SU-DHL-6 (cell line): Measurements from ENCODE around the gene PPARGC1A.

Experiments used
- H2AFZ ChIP-seq: fragments of 200-600 bp; sonication (generic); 2 replicates; pipeline ENCODE4 v1.6.1; 2014; ENCODE audit warnings: low read depth, mild to moderate bottlenecking, moderate library complexity, mixed read lengths, antibody characterized with exemption, low read length; ENCODE audit not compliant: severe bottlenecking
- H3F3A ChIP-seq: fragments of 200-600 bp; shearing (Covaris generic); 2 replicates; pipeline ENCODE4 v1.6.0; 2016; ENCODE audit warnings: antibody characterized with exemption, mild to moderate bottlenecking; ENCODE audit not compliant: insufficient read depth
- H3K27ac ChIP-seq: fragments of 200-600 bp; sonication (generic); 2 replicates; pipeline ENCODE4 v1.5.1; 2016; ENCODE audit warnings: low read depth, mild to moderate bottlenecking, low read length, moderate library complexity, mixed read lengths
- H3K27me3 ChIP-seq: fragments of 200-600 bp; sonication (generic), shearing (Covaris generic); 2 replicates; pipeline ENCODE4 v1.6.0; 2014; ENCODE audit warnings: mild to moderate bottlenecking, low read length
- H3K36me3 ChIP-seq: fragments of 200-600 bp; sonication (generic); 2 replicates; pipeline ENCODE4 v1.6.1; 2014; ENCODE audit warnings: mild to moderate bottlenecking, low read length, mixed read lengths
- H3K4me2 ChIP-seq: fragments of 300-600, 200-600 bp; shearing (Covaris generic), sonication (generic); 2 replicates; pipeline ENCODE4 v1.6.0; 2014; ENCODE audit warnings: low read length, low read depth, mild to moderate bottlenecking; ENCODE audit not compliant: poor library complexity, severe bottlenecking
- H3K4me3 ChIP-seq: fragments of 200-600 bp; sonication (generic); 2 replicates; pipeline ENCODE4 v1.5.1; 2014; ENCODE audit warnings: antibody characterized with exemption, low read length, mild to moderate bottlenecking, mixed read lengths; ENCODE audit not compliant: insufficient read depth, poor library complexity, severe bottlenecking
- H3K79me2 ChIP-seq: fragments of 200-600 bp; sonication (generic); 2 replicates; pipeline ENCODE4 v1.6.1; 2014; ENCODE audit warnings: mild to moderate bottlenecking, low read length, moderate library complexity; ENCODE audit not compliant: insufficient read depth
- H3K9ac ChIP-seq: fragments of 200-600 bp; sonication (generic); 2 replicates; pipeline ENCODE4 v1.7.0; 2014; ENCODE audit warnings: mild to moderate bottlenecking, low read length
- H3K9me2 ChIP-seq: fragments of 200-600 bp; sonication (generic); replicated peaks from 2 replicates; pipeline ENCODE4 v1.6.1; 2014; ENCODE audit warnings: low read length; ENCODE audit not compliant: insufficient read depth
- H3K9me3 ChIP-seq: fragments of 200-600 bp; sonication (generic); 2 replicates; pipeline ENCODE4 v1.6.1; 2014; ENCODE audit warnings: low read length, mixed read lengths; ENCODE audit not compliant: insufficient read depth
- H4K20me1 ChIP-seq: fragments of 200-600 bp; sonication (generic); 2 replicates; pipeline ENCODE4 v1.6.1; 2014; ENCODE audit warnings: low read depth, mild to moderate bottlenecking, antibody characterized with exemption, low read length, moderate library complexity, mixed read lengths
- EZH2phosphoT487 ChIP-seq: fragments of 200-600 bp; sonication (generic), shearing (Covaris generic); conservative IDR thresholded peaks from 2 replicates; pipeline ENCODE4 v1.6.1; 2018; ENCODE audit warnings: mild to moderate bottlenecking, antibody characterized with exemption, low read length, moderate library complexity, mixed read lengths
- TF ChIP-seq, protein P1 (sequence below): fragments of 200-600 bp; sonication (generic); IDR thresholded peaks from one replicate; pipeline ENCODE4 v1.5.1; 2017; ENCODE audit warnings: antibody characterized with exemption, mild to moderate bottlenecking, low read length, moderate library complexity; ENCODE audit not compliant: insufficient read depth, poor library complexity, severe bottlenecking

The PPARGC1A gene

DNA sequence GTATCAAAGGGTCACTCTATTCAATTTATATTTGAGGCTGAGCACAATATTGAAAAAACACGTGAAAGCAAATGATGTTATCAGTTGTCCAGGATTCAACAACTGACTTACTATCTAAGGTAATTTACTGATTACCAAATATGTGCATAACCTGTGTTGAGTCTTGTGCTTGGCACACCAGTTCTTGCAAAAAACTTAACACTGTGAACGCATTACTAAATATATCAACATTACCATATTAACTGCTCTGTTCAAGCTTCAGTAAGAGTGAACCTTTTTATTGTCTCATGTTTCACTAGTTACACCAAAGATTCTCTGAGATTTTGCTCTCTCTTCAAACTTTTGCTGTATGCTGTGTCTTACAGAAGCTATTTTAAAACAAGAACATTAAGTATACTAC lies 38.4 kb downstream of the PPARGC1A start:
- Histone ChIP-seq H2AFZ (no peak overlapping the region), H4K20me1 (no peaks in the 10 kb centered on the region), H3K9me2 (no peaks in the 10 kb centered on the region), H3K9ac (no peak overlapping the region), H3K27ac (no peak overlapping the region), H3K79me2 (no peaks in the 10 kb centered on the region), H3K27me3 (0 out of 2 replicates have a peak, but pooled peaks cover 3% of the 10 kb centered on the region), H3K9me3 (no peaks in the 10 kb centered on the region), H3F3A (no peaks in the 10 kb centered on the region), H3K4me3 (no peak overlapping the region), H3K36me3 (no peaks in the 10 kb centered on the region), H3K4me2 (no peak overlapping the region)
- TF ChIP-seq, protein P1, sequence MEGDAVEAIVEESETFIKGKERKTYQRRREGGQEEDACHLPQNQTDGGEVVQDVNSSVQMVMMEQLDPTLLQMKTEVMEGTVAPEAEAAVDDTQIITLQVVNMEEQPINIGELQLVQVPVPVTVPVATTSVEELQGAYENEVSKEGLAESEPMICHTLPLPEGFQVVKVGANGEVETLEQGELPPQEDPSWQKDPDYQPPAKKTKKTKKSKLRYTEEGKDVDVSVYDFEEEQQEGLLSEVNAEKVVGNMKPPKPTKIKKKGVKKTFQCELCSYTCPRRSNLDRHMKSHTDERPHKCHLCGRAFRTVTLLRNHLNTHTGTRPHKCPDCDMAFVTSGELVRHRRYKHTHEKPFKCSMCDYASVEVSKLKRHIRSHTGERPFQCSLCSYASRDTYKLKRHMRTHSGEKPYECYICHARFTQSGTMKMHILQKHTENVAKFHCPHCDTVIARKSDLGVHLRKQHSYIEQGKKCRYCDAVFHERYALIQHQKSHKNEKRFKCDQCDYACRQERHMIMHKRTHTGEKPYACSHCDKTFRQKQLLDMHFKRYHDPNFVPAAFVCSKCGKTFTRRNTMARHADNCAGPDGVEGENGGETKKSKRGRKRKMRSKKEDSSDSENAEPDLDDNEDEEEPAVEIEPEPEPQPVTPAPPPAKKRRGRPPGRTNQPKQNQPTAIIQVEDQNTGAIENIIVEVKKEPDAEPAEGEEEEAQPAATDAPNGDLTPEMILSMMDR: no peak

DNA sequence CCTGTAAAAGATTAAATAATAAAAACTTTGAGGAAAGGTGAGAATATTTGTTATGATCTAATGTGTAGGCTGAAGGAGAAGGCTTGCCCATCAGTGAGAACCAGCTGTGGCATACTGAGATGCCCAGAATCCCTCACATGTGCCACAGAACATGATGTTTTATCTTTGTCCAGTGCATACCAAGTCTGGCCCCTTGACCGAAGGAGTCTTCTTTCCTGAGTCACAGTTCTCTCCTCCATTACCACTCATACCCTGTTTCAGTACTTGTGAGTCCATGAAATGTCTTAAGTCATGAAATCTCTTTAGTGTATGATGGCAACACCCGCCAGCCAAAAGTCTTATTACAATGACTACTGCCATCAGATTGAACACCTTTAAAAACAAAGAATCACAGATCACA lies 42.7 kb downstream of the PPARGC1A start:
- TF ChIP-seq, protein P1: no peak
- TF ChIP-seq EZH2phosphoT487: no peak
- H3K9me2 ChIP-seq: no peaks in the 10 kb centered on the region
- H3K9me3 ChIP-seq: no peaks in the 10 kb centered on the region
- H2AFZ ChIP-seq: no peak overlapping the region
- 0 out of 2 replicates have a peak, but pooled peaks cover 3% of the 10 kb centered on the region for H3K27me3 ChIP-seq
- no peaks in the 10 kb centered on the region for H4K20me1 ChIP-seq
- H3K9ac ChIP-seq: no peak overlapping the region
- H3K4me3 ChIP-seq: no peak overlapping the region
- no peaks in the 10 kb centered on the region for H3K36me3 ChIP-seq
- H3F3A ChIP-seq: no peaks in the 10 kb centered on the region
- H3K4me2 ChIP-seq: no peak overlapping the region
- no peak overlapping the region for H3K27ac ChIP-seq
- no peaks in the 10 kb centered on the region for H3K79me2 ChIP-seq

DNA sequence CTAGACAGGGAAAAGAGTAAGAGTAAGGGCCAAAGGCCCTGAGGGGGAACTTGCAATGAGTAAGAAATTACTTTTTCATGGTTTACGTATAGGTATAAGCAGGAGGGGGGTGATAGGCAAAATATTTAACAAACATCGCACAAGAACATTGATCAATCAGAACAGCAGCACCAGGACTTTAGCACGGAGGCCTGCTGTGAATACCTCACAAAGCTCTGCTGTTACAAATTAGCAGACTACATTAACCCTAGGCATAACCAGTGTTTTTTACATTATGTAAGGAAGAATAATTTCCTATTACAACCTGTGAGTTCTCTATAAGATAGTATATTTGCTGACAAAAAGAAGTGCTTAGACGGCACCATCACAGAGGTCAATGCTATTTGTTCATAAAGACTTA lies 44.9 kb downstream of the PPARGC1A start:
- TF ChIP-seq, protein P1: no peak
- TF ChIP-seq EZH2phosphoT487: no peak
- no peaks in the 10 kb centered on the region for H3K36me3 ChIP-seq
- no peaks in the 10 kb centered on the region for H3K27me3 ChIP-seq
- no peak overlapping the region for H3K27ac ChIP-seq
- H3K79me2 ChIP-seq: no peaks in the 10 kb centered on the region
- H3F3A ChIP-seq: no peaks in the 10 kb centered on the region
- no peaks in the 10 kb centered on the region for H3K9me3 ChIP-seq
- H3K4me3 ChIP-seq: no peak overlapping the region
- H2AFZ ChIP-seq: no peak overlapping the region
- no peaks in the 10 kb centered on the region for H3K9me2 ChIP-seq
- no peaks in the 10 kb centered on the region for H4K20me1 ChIP-seq
- H3K4me2 ChIP-seq: no peak overlapping the region
- no peak overlapping the region for H3K9ac ChIP-seq
